Measurements from ENCODE around the gene ANXA4. TPM values are rescaled to one million over a fixed set of nuclear protein-coding genes. Genes with fewer than 3 reads are reported as not detected.

Gene ANXA4
- polyA plus RNA-seq, 1 of the 3 experiments (the other 2 are of a cell fraction) = 137 TPM

DNA sequence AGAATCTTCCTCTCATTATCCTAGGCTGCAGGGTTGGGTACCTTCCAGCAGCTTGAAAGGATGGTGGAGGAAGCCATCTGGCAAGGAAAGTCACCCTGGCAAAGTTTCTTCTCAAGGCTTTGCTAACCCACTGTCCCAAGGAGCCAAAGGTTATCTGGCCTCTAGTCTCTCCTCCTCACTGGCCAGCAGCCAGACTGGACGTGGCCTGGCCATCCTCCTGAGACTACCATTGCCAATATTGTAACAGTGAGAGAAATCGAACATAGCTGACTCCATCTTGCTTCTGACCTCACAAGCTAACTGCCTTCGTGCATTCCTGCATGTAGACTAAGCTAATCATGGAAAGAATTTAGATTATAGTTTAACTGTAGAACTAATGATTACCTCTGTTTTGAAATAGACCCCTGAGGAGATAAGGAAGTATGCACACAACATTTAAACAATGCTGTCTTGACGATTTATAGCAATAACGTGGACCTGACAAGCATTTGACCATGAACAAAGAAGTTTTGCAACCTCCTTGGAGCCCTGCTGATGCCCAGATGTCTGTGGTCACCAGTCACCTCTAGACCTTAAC, 7.8 kb upstream of the ANXA4 start:
- Histone ChIP-seq H3K9me3 (no peaks in the 10 kb centered on the region), H4K20me1 (ENCODE audit: insufficient read depth) (no peaks in the 10 kb centered on the region), H3K4me3 (ENCODE audit: low read depth in 2 of 2, low read length in 1 of 2) (no peak overlapping the region), H3K4me2 (no peak overlapping the region), H3K27ac (ENCODE audit: low read depth in 2 of 2, low read length in 1 of 2) (no peak overlapping the region), H3F3A (replicated peaks; ENCODE audit: insufficient read depth) (no peaks in the 10 kb centered on the region), H3K4me1 (ENCODE audit: control insufficient read depth in 1 of 2, insufficient read depth in 2 of 2, low read depth in 1 of 2, low read length in 1 of 2) (no peaks in the 10 kb centered on the region), H3K36me3 (replicated peaks in 1 of 2; ENCODE audit: control insufficient read depth in 1 of 2, insufficient read depth in 2 of 2, low read length in 1 of 2) (no peaks in the 10 kb centered on the region), H3K9me2 (no peaks in the 10 kb centered on the region), H2AFZ (ENCODE audit: low read depth) (no peak overlapping the region), H3K27me3 (ENCODE audit: insufficient read depth) (no peaks in the 10 kb centered on the region), H3K9ac (no peak overlapping the region), H3K79me2 (ENCODE audit: insufficient read depth) (no peaks in the 10 kb centered on the region)
- ChIA-PET CTCF (interaction anchor here (1.1 to 2.0 kb wide), 3 partner anchors 9 to 83 kb away, joined by 4 to 23 read pairs (median 7); no protein-coding TSS in a partner anchor), POLR2A (no interaction called here)
- no peak for DNase-seq
- 61% methylated on average over 4 of the region's 5 CpGs for WGBS (ENCODE audit: low lambda C conversion rate)
- TF ChIP-seq, protein P1, sequence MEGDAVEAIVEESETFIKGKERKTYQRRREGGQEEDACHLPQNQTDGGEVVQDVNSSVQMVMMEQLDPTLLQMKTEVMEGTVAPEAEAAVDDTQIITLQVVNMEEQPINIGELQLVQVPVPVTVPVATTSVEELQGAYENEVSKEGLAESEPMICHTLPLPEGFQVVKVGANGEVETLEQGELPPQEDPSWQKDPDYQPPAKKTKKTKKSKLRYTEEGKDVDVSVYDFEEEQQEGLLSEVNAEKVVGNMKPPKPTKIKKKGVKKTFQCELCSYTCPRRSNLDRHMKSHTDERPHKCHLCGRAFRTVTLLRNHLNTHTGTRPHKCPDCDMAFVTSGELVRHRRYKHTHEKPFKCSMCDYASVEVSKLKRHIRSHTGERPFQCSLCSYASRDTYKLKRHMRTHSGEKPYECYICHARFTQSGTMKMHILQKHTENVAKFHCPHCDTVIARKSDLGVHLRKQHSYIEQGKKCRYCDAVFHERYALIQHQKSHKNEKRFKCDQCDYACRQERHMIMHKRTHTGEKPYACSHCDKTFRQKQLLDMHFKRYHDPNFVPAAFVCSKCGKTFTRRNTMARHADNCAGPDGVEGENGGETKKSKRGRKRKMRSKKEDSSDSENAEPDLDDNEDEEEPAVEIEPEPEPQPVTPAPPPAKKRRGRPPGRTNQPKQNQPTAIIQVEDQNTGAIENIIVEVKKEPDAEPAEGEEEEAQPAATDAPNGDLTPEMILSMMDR (IDR thresholded peaks at IDR 0.05) = no peak
- TF ChIP-seq NFIC (IDR thresholded peaks at IDR 0.05; ENCODE audit: borderline replicate concordance) (peak; percentile 34; the same call in 1 of the 2 replicates), TCF12 (IDR thresholded peaks at IDR 0.05) (peak; percentile 7; the same call in 1 of the 2 replicates)

DNA sequence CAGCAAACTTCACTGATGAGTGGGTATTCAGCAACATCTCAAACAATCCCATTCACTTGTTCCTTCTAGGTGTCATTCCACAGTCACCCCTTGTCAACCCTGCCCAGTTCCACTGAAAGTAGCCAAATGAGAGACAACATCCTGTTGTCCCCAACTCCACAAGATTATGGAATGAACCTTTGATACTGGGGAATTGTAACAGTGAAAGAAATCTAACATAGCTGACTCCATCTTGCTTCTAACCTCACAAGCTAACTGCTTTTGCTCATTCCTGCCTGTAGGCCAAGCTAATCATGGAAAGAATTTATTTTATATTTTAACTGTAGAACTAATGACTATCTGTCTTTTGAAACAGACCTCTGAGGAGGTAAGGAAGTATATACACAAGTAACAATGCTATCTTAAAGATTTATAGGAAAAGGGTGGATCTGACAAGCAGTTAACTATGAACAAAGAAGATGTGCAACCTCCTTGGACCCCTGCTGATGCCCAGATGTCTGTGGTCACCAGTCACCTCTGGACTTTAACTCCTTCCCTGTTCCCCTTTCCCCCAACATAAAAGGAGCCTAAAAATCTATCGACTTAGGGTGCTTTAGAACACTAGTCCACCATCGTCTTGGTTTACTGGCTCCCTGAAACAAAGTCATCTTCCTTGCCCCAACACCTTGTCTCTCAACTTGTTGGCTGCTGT, 6.9 kb upstream of the ANXA4 start:
- ChIA-PET CTCF (interaction anchor here (1.0 to 2.2 kb wide), 3 partner anchors 10 to 28 kb away, joined by 3 to 19 read pairs (median 4); no protein-coding TSS in a partner anchor), POLR2A (no interaction called here)
- Histone ChIP-seq H3K9me2 (no peaks in the 10 kb centered on the region), H3K27me3 (ENCODE audit: insufficient read depth) (no peaks in the 10 kb centered on the region), H3K9me3 (no peaks in the 10 kb centered on the region), H3F3A (replicated peaks; ENCODE audit: insufficient read depth) (no peaks in the 10 kb centered on the region), H3K79me2 (ENCODE audit: insufficient read depth) (no peaks in the 10 kb centered on the region), H3K9ac (no peak overlapping the region), H3K4me2 (no peak overlapping the region), H3K4me1 (ENCODE audit: control insufficient read depth in 1 of 2, insufficient read depth in 2 of 2, low read depth in 1 of 2, low read length in 1 of 2) (no peaks in the 10 kb centered on the region), H3K4me3 (ENCODE audit: low read depth in 2 of 2, low read length in 1 of 2) (no peak overlapping the region), H4K20me1 (ENCODE audit: insufficient read depth) (no peaks in the 10 kb centered on the region), H3K27ac (ENCODE audit: low read depth in 2 of 2, low read length in 1 of 2) (no peak overlapping the region), H3K36me3 (replicated peaks in 1 of 2; ENCODE audit: control insufficient read depth in 1 of 2, insufficient read depth in 2 of 2, low read length in 1 of 2) (no peaks in the 10 kb centered on the region), H2AFZ (ENCODE audit: low read depth) (no peak overlapping the region)
- TF ChIP-seq, protein P2, sequence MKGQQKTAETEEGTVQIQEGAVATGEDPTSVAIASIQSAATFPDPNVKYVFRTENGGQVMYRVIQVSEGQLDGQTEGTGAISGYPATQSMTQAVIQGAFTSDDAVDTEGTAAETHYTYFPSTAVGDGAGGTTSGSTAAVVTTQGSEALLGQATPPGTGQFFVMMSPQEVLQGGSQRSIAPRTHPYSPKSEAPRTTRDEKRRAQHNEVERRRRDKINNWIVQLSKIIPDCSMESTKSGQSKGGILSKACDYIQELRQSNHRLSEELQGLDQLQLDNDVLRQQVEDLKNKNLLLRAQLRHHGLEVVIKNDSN (IDR thresholded peaks at IDR 0.05; ENCODE audit: borderline replicate concordance, low read depth) = no peak
- TF ChIP-seq RXRA (IDR thresholded peaks at IDR 0.05; ENCODE audit: borderline replicate concordance, low read depth) (no peak), RCOR1 (IDR thresholded peaks at IDR 0.05; ENCODE audit: low read length) (no peak), RAD21 (IDR thresholded peaks at IDR 0.05; ENCODE audit: low read length) (no peak), NRF1 (IDR thresholded peaks at IDR 0.05; ENCODE audit: low read depth, low read length) (no peak), ELF1 (IDR thresholded peaks at IDR 0.05) (no peak), SMC3 (IDR thresholded peaks at IDR 0.05; ENCODE audit: low read depth, low read length) (no peak), RFX5 (IDR thresholded peaks at IDR 0.05; ENCODE audit: low read length) (no peak), EZH2phosphoT487 (IDR thresholded peaks at IDR 0.05; ENCODE audit: borderline replicate concordance, low read depth) (no peak), JUND (IDR thresholded peaks at IDR 0.05) (no peak)
- TF ChIP-seq, protein P3, sequence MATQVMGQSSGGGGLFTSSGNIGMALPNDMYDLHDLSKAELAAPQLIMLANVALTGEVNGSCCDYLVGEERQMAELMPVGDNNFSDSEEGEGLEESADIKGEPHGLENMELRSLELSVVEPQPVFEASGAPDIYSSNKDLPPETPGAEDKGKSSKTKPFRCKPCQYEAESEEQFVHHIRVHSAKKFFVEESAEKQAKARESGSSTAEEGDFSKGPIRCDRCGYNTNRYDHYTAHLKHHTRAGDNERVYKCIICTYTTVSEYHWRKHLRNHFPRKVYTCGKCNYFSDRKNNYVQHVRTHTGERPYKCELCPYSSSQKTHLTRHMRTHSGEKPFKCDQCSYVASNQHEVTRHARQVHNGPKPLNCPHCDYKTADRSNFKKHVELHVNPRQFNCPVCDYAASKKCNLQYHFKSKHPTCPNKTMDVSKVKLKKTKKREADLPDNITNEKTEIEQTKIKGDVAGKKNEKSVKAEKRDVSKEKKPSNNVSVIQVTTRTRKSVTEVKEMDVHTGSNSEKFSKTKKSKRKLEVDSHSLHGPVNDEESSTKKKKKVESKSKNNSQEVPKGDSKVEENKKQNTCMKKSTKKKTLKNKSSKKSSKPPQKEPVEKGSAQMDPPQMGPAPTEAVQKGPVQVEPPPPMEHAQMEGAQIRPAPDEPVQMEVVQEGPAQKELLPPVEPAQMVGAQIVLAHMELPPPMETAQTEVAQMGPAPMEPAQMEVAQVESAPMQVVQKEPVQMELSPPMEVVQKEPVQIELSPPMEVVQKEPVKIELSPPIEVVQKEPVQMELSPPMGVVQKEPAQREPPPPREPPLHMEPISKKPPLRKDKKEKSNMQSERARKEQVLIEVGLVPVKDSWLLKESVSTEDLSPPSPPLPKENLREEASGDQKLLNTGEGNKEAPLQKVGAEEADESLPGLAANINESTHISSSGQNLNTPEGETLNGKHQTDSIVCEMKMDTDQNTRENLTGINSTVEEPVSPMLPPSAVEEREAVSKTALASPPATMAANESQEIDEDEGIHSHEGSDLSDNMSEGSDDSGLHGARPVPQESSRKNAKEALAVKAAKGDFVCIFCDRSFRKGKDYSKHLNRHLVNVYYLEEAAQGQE (IDR thresholded peaks at IDR 0.05; ENCODE audit: low read depth, low read length) = no peak
- TF ChIP-seq, protein P4, sequence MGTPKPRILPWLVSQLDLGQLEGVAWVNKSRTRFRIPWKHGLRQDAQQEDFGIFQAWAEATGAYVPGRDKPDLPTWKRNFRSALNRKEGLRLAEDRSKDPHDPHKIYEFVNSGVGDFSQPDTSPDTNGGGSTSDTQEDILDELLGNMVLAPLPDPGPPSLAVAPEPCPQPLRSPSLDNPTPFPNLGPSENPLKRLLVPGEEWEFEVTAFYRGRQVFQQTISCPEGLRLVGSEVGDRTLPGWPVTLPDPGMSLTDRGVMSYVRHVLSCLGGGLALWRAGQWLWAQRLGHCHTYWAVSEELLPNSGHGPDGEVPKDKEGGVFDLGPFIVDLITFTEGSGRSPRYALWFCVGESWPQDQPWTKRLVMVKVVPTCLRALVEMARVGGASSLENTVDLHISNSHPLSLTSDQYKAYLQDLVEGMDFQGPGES (IDR thresholded peaks at IDR 0.05; ENCODE audit: low read depth, low read length) = no peak
- TF ChIP-seq, protein P1 (IDR thresholded peaks at IDR 0.05) = no peak
- no peak for DNase-seq
- 59% methylated on average over 2 of the region's 2 CpGs for WGBS (ENCODE audit: low lambda C conversion rate)

All from SK-N-SH (cell line).